Activated CD8-positive, alpha-beta T cell treated with anti-CD3 and anti-CD28 coated beads for 36 hours (primary cell): ENCODE data around the gene PXDN. TPM values are rescaled to one million over a fixed set of nuclear protein-coding genes. Genes with fewer than 3 reads are reported as not detected.

Experiments used
- ATAC-seq: fragments of 200-7000 bp; cut with Tn5 transposase; one replicate; pipeline ENCODE4 v1.10.0; 2021; ENCODE audit warnings: mild to moderate bottlenecking, moderate library complexity
- CTCF ChIA-PET: fragments of 350-600 bp; sonication (Branson Sonifier 250); formaldehyde crosslinking; loops from one replicate; lab custom pipeline; 2021; ENCODE audit warnings: antibody characterized with exemption; lab: Charles Lee
- POLR2A ChIA-PET: fragments of 350-600 bp; sonication (Branson Sonifier 250); formaldehyde crosslinking; loops from one replicate; lab custom pipeline; 2021; ENCODE audit warnings: antibody characterized with exemption; lab: Charles Lee
- DNase-seq: peaks from one replicate; pipeline ENCODE4 v3.0.0-alpha.2; 2020
- H3K27ac Mint-ChIP-seq: one replicate; pipeline ENCODE4 v1.8.0; 2021; ENCODE audit warnings: mild to moderate bottlenecking, mixed read lengths
- H3K27me3 Mint-ChIP-seq: one replicate; pipeline ENCODE4 v1.8.0; 2021; ENCODE audit warnings: mixed read lengths
- H3K36me3 Mint-ChIP-seq: one replicate; pipeline ENCODE4 v1.8.0; 2021; ENCODE audit warnings: low read depth, mixed read lengths
- H3K4me1 Mint-ChIP-seq: one replicate; pipeline ENCODE4 v1.8.0; 2021; ENCODE audit warnings: low read depth, mixed read lengths
- H3K4me3 Mint-ChIP-seq: one replicate; pipeline ENCODE4 v1.8.0; 2021; ENCODE audit warnings: mild to moderate bottlenecking, moderate library complexity, mixed read lengths
- H3K9me3 Mint-ChIP-seq: one replicate; pipeline ENCODE4 v1.8.0; 2021; ENCODE audit warnings: mixed read lengths
- intact Hi-C: fragments of 100-400 bp; cut with micrococcal nuclease; formaldehyde crosslinking; loops from one replicate; pipeline ENCODE4 v1.10.0; 2022
- total RNA-seq, 2 experiments: library from RNA; stranded (reverse); gene quantifications; one replicate each; pipeline ENCODE4 v1.2.3, GENCODE V29; 2021
- TF ChIP-seq, protein P1 (sequence below): fragments of 200-600 bp; IDR thresholded peaks from one replicate; pipeline ENCODE4 v1.8.0; 2022; ENCODE audit warnings: antibody characterized with exemption, mild to moderate bottlenecking

PXDN gene
- total RNA-seq, 2 experiments from 2014 or later, result 0.58 to 0.83 TPM

- Mint-ChIP-seq H3K27me3 (no peaks in the 10 kb centered on the region), H3K4me1 (no peaks in the 10 kb centered on the region), H3K27ac (no peak overlapping the region), H3K9me3 (no peaks in the 10 kb centered on the region), H3K36me3 (no peaks in the 10 kb centered on the region), H3K4me3 (no peak overlapping the region)
- DNase-seq (no peak), ATAC-seq (no peak)
- intact Hi-C loops, result no loop called here
- CTCF ChIA-PET, result no interaction called here
- POLR2A ChIA-PET, result no interaction called here
- TF ChIP-seq, protein P1, sequence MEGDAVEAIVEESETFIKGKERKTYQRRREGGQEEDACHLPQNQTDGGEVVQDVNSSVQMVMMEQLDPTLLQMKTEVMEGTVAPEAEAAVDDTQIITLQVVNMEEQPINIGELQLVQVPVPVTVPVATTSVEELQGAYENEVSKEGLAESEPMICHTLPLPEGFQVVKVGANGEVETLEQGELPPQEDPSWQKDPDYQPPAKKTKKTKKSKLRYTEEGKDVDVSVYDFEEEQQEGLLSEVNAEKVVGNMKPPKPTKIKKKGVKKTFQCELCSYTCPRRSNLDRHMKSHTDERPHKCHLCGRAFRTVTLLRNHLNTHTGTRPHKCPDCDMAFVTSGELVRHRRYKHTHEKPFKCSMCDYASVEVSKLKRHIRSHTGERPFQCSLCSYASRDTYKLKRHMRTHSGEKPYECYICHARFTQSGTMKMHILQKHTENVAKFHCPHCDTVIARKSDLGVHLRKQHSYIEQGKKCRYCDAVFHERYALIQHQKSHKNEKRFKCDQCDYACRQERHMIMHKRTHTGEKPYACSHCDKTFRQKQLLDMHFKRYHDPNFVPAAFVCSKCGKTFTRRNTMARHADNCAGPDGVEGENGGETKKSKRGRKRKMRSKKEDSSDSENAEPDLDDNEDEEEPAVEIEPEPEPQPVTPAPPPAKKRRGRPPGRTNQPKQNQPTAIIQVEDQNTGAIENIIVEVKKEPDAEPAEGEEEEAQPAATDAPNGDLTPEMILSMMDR, result no peak
Measured at GRCh38 chr2:1678609-1679008, 65.7 kb downstream of the PXDN start.

DNA sequence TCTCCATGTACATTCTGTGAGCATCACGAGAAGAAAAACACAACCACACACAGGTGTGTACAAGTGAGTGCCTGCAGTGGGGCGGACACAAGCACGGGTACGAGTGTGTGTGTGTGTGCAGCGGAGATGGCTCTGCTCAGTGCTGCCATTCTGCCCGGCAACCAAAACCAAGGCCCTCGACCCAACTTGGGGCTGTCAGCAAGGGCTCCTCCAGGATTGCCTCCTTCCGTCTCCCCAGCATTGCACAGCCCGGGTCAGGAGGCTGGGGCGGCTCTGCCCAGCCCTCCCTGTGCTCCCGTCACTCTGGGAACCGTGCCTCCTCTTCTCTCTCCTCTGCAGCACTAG lies 66.5 kb downstream of the PXDN start:
- POLR2A ChIA-PET, result no interaction called here
- TF ChIP-seq, protein P1, result no peak

GRCh38 chr2:1676913-1677820 lies 67.1 kb downstream of the PXDN start:
- Mint-ChIP-seq H3K4me3 (no peak overlapping the region), H3K4me1 (no peaks in the 10 kb centered on the region), H3K27me3 (no peaks in the 10 kb centered on the region), H3K9me3 (no peaks in the 10 kb centered on the region), H3K27ac (no peak overlapping the region), H3K36me3 (no peaks in the 10 kb centered on the region)
- DNase-seq, result no peak
- POLR2A ChIA-PET, result no interaction called here
- TF ChIP-seq, protein P1, result no peak
- intact Hi-C loops, result no loop called here
- no peak for ATAC-seq
- CTCF ChIA-PET, result no interaction called here

More for the DNA sequence above, 66.5 kb downstream of the PXDN start:
- Mint-ChIP-seq H3K27me3 (no peaks in the 10 kb centered on the region), H3K4me1 (no peaks in the 10 kb centered on the region), H3K27ac (no peak overlapping the region), H3K4me3 (no peak overlapping the region), H3K36me3 (no peaks in the 10 kb centered on the region), H3K9me3 (no peaks in the 10 kb centered on the region)
- CTCF ChIA-PET, result no interaction called here
- ATAC-seq (no peak), DNase-seq (no peak)
- intact Hi-C loops, result no loop called here

GRCh38 chr2:1676091-1676912 lies 68.0 kb downstream of the PXDN start:
- intact Hi-C loops, result no loop called here
- no peak overlapping the region for H3K4me3 Mint-ChIP-seq
- H3K9me3 Mint-ChIP-seq, result no peaks in the 10 kb centered on the region
- TF ChIP-seq, protein P1, result no peak
- no peaks in the 10 kb centered on the region for H3K27me3 Mint-ChIP-seq
- ChIA-PET CTCF (interaction anchor here (0.7 kb wide), 1 partner anchor 93 kb away, joined by 3 read pairs; no protein-coding TSS in a partner anchor), POLR2A (no interaction called here)
- no peaks in the 10 kb centered on the region for H3K36me3 Mint-ChIP-seq
- DNase-seq (no peak), ATAC-seq (no peak)
- H3K4me1 Mint-ChIP-seq, result no peaks in the 10 kb centered on the region
- H3K27ac Mint-ChIP-seq, result no peak overlapping the region
